ENCODE measurements around the gene COL12A1. TPM values are rescaled to one million over a fixed set of nuclear protein-coding genes. Genes with fewer than 3 reads are reported as not detected.
A peak's percentile ranks its signal among the peaks of the same experiment; 100 is the strongest.

COL12A1 gene
- total RNA-seq: 48.4 and 49.0 TPM in 2 replicates
- polyA plus RNA-seq: 9.2 and 13.3 TPM in 2 replicates

DNA sequence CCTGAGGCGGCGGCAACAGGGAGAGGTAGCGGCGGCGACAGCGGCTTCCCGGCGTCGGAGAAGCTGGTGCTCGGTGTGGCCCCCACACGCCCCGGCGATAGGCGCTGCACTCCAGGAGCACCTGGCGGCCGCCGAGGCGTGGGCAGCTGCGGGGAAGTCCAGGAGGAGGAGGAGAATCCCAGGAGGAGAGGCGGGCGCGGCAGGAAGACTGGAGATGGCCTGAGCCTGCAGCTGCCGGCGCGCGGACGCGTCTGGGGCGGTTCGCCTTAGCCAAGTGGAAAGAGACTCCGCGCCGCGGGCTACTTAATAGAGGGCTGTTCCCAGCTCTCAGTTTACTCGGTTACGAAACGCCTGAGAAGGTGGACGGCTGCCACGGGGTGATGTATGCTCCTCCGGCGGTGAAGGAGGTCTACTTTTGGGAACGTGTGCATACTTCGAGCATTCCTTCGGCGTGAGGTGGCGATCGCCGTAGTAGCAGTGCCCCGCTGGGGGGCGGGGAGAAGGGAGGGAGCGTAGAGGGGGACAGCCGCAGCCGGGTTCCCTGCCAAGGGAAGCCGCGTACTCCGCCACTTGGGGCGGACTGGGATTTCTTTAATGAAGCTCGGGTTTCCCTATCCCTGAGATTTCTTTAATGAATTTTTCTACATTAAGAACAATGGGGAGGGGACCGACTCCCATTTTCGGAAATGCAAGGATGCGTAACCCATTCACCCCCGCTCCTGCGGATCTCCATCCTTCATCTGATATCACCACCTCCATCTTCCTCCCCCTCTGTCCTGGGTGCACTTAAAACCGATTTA is at the start of gene COL12A1:
Gene COL12A1 (minus strand): TSS at position 278 of the 800 bp plus-strand sequence. CDS start 3,261 bp downstream, outside the sequence.
- peak; percentile 87 for DNase-seq (ENCODE audit: low spot score)
- peak within 1 kb of the TSS; percentile 46 for H2AFZ ChIP-seq
- H3K4me2 ChIP-seq: peak within 1 kb of the TSS; percentile 87
- peak within 1 kb of the TSS; percentile 66 for H3K27ac ChIP-seq
- peaks cover 27% of the 10 kb centered on the region for H3K4me1 ChIP-seq (ENCODE audit: insufficient read depth)
- H3K79me2 ChIP-seq: no peaks in the 10 kb centered on the region
- H3K9me3 ChIP-seq (ENCODE audit: low read depth): no peaks in the 10 kb centered on the region
- under 1% methylated on average over 61 of the region's 64 CpGs for WGBS (ENCODE audit: low lambda C conversion rate, missing lambda C conversion rate)
- H4K20me1 ChIP-seq (ENCODE audit: insufficient read depth, poor library complexity, severe bottlenecking): no peaks in the 10 kb centered on the region
- peaks cover 68% of the 10 kb centered on the region for H3K27me3 ChIP-seq
- no peaks in the 10 kb centered on the region for H3K9me2 ChIP-seq (replicated peaks; ENCODE audit: insufficient read depth)
- no peak for TF ChIP-seq EZH2phosphoT487 (IDR thresholded peaks at IDR 0.05; ENCODE audit: low read depth, severe bottlenecking, unreplicated experiment)
- peak; percentile 61 for TF ChIP-seq EZH2 (IDR thresholded peaks at IDR 0.05; ENCODE audit: borderline replicate concordance)
- TF ChIP-seq, protein P1, sequence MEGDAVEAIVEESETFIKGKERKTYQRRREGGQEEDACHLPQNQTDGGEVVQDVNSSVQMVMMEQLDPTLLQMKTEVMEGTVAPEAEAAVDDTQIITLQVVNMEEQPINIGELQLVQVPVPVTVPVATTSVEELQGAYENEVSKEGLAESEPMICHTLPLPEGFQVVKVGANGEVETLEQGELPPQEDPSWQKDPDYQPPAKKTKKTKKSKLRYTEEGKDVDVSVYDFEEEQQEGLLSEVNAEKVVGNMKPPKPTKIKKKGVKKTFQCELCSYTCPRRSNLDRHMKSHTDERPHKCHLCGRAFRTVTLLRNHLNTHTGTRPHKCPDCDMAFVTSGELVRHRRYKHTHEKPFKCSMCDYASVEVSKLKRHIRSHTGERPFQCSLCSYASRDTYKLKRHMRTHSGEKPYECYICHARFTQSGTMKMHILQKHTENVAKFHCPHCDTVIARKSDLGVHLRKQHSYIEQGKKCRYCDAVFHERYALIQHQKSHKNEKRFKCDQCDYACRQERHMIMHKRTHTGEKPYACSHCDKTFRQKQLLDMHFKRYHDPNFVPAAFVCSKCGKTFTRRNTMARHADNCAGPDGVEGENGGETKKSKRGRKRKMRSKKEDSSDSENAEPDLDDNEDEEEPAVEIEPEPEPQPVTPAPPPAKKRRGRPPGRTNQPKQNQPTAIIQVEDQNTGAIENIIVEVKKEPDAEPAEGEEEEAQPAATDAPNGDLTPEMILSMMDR (IDR thresholded peaks at IDR 0.05; ENCODE audit: poor library complexity): peak; percentile 16
- H3K4me3 ChIP-seq: peak within 1 kb of the TSS; percentile 27
- H3K36me3 ChIP-seq (replicated peaks; ENCODE audit: insufficient read depth, low read depth): no peaks in the 10 kb centered on the region

GRCh38 chr6:75250552-75250951 is 44.7 kb upstream of the COL12A1 start:
- Histone ChIP-seq H2AFZ (no peak overlapping the region), H3K36me3 (replicated peaks; ENCODE audit: insufficient read depth, low read depth) (no peaks in the 10 kb centered on the region), H3K9me2 (replicated peaks; ENCODE audit: insufficient read depth) (no peaks in the 10 kb centered on the region), H3K9me3 (ENCODE audit: low read depth) (no peaks in the 10 kb centered on the region), H3K27ac (no peak overlapping the region), H3K27me3 (no peaks in the 10 kb centered on the region), H3K4me3 (no peak overlapping the region), H4K20me1 (ENCODE audit: insufficient read depth, poor library complexity, severe bottlenecking) (peaks cover 2% of the 10 kb centered on the region), H3K4me1 (ENCODE audit: insufficient read depth) (no peaks in the 10 kb centered on the region), H3K79me2 (no peaks in the 10 kb centered on the region), H3K4me2 (no peak overlapping the region)
- 62% methylated on average over 2 of the region's 2 CpGs for WGBS (ENCODE audit: low lambda C conversion rate, missing lambda C conversion rate)
- no peak for TF ChIP-seq EZH2phosphoT487 (IDR thresholded peaks at IDR 0.05; ENCODE audit: low read depth, severe bottlenecking, unreplicated experiment)
- TF ChIP-seq EZH2 (IDR thresholded peaks at IDR 0.05; ENCODE audit: borderline replicate concordance): no peak
- TF ChIP-seq, protein P1 (IDR thresholded peaks at IDR 0.05; ENCODE audit: poor library complexity): no peak
- no peak for DNase-seq (ENCODE audit: low spot score)

GRCh38 chr6:75249837-75250236 is 44.0 kb upstream of the COL12A1 start:
- Histone ChIP-seq H3K27me3 (no peaks in the 10 kb centered on the region), H4K20me1 (ENCODE audit: insufficient read depth, poor library complexity, severe bottlenecking) (peaks cover 1% of the 10 kb centered on the region), H3K27ac (no peak overlapping the region), H3K4me2 (no peak overlapping the region), H3K9me3 (ENCODE audit: low read depth) (no peaks in the 10 kb centered on the region), H3K4me3 (no peak overlapping the region), H3K4me1 (ENCODE audit: insufficient read depth) (no peaks in the 10 kb centered on the region), H2AFZ (no peak overlapping the region), H3K79me2 (no peaks in the 10 kb centered on the region), H3K36me3 (replicated peaks; ENCODE audit: insufficient read depth, low read depth) (no peaks in the 10 kb centered on the region), H3K9me2 (replicated peaks; ENCODE audit: insufficient read depth) (no peaks in the 10 kb centered on the region)
- TF ChIP-seq EZH2phosphoT487 (IDR thresholded peaks at IDR 0.05; ENCODE audit: low read depth, severe bottlenecking, unreplicated experiment) (no peak), EZH2 (IDR thresholded peaks at IDR 0.05; ENCODE audit: borderline replicate concordance) (no peak)
- TF ChIP-seq, protein P1 (IDR thresholded peaks at IDR 0.05; ENCODE audit: poor library complexity): no peak
- DNase-seq (ENCODE audit: low spot score): no peak
